ENCODE measurements around the gene SAMD4B.

SAMD4B gene, protein sequence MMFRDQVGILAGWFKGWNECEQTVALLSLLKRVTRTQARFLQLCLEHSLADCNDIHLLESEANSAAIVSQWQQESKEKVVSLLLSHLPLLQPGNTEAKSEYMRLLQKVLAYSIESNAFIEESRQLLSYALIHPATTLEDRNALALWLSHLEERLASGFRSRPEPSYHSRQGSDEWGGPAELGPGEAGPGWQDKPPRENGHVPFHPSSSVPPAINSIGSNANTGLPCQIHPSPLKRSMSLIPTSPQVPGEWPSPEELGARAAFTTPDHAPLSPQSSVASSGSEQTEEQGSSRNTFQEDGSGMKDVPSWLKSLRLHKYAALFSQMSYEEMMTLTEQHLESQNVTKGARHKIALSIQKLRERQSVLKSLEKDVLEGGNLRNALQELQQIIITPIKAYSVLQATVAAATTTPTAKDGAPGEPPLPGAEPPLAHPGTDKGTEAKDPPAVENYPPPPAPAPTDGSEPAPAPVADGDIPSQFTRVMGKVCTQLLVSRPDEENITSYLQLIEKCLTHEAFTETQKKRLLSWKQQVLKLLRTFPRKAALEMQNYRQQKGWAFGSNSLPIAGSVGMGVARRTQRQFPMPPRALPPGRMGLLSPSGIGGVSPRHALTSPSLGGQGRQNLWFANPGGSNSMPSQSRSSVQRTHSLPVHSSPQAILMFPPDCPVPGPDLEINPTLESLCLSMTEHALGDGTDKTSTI

DNA sequence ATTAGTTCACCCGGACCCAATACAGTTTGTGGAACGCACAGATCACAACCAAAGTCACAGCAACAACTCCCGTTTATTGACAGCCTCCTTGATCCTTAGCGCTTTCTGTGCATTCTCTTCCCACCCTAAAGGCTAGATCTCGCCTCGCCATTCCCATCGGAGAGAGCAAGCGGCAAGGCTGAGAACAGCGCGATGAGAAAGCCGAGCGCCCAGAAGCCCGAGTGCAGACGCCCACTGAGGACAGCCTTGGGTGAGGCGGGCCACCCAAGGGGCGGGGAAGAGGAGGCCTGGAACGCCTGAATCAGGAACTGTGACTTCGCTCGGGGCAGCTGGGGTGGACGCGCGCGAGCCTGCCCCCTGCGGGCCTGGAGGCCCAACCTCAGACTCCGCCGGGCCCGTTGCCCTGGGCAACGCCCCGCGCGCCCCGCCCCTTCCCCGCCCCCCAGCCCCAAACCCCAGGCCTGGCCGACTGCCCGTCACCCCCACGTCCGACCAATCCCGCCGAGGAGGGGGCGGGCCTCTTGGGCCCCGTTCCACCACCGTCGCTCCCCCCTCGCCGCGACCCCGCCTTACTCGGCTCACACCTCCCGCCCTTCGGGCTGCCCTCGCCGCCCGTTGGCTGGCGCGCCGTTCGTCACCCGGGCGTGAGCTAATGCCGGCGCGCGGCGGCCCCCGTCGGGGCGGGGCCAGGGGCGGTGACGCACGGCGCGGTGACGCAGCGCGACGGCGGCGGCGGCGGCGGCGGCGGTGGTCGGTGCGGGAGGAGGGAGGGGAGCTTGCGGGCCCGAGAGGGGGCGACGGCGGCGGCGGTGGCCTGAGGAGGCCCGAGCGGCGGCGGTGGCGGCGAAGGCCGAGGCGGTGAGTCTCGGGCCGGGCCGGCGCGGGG is at the start of gene SAMD4B:
Gene SAMD4B (plus strand): TSS at position 703 of the 886 bp plus-strand sequence. CDS start 14,473 bp downstream, outside the sequence.
- Histone ChIP-seq H3K4me3 (ENCODE audit: severe bottlenecking) (peak within 1 kb of the TSS; percentile 97), H3K9me3 (ENCODE audit: severe bottlenecking) (no peaks in the 10 kb centered on the region), H3K27ac (ENCODE audit: poor library complexity, severe bottlenecking) (peak within 1 kb of the TSS; percentile 56), H3K4me1 (ENCODE audit: insufficient read depth, poor library complexity, severe bottlenecking) (peaks cover 5% of the 10 kb centered on the region), H3K27me3 (ENCODE audit: insufficient read depth, poor library complexity, severe bottlenecking) (no peaks in the 10 kb centered on the region), H3K36me3 (ENCODE audit: low read depth) (peaks cover 16% of the 10 kb centered on the region)
- DNase-seq (ENCODE audit: low spot score), result peak; percentile 97
- peak; percentile 93 for ATAC-seq (ENCODE audit: low read depth)
- TF ChIP-seq CTCF (IDR thresholded peaks at IDR 0.05; ENCODE audit: poor library complexity, severe bottlenecking), result peak; percentile 96

- ATAC-seq (ENCODE audit: low read depth) (no peak), DNase-seq (ENCODE audit: low spot score) (no peak)
- H3K4me3 ChIP-seq (ENCODE audit: severe bottlenecking), result no peak overlapping the region
- no peak overlapping the region for H3K27ac ChIP-seq (ENCODE audit: poor library complexity, severe bottlenecking)
- no peak for TF ChIP-seq CTCF (IDR thresholded peaks at IDR 0.05; ENCODE audit: poor library complexity, severe bottlenecking)
- H3K4me1 ChIP-seq (ENCODE audit: insufficient read depth, poor library complexity, severe bottlenecking), result no peaks in the 10 kb centered on the region
- H3K36me3 ChIP-seq (ENCODE audit: low read depth), result no peaks in the 10 kb centered on the region
- no peaks in the 10 kb centered on the region for H3K27me3 ChIP-seq (ENCODE audit: insufficient read depth, poor library complexity, severe bottlenecking)
- H3K9me3 ChIP-seq (ENCODE audit: severe bottlenecking), result no peaks in the 10 kb centered on the region
Measured at GRCh38 chr19:39293394-39293793, 48.8 kb upstream of the SAMD4B start.

- H3K9me3 ChIP-seq (ENCODE audit: severe bottlenecking), result no peaks in the 10 kb centered on the region
- no peaks in the 10 kb centered on the region for H3K4me1 ChIP-seq (ENCODE audit: insufficient read depth, poor library complexity, severe bottlenecking)
- no peak within 1 kb of the TSS for H3K4me3 ChIP-seq (ENCODE audit: severe bottlenecking)
- H3K27me3 ChIP-seq (ENCODE audit: insufficient read depth, poor library complexity, severe bottlenecking), result no peaks in the 10 kb centered on the region
- H3K36me3 ChIP-seq (ENCODE audit: low read depth), result no peaks in the 10 kb centered on the region
- TF ChIP-seq CTCF (IDR thresholded peaks at IDR 0.05; ENCODE audit: poor library complexity, severe bottlenecking), result no peak
- peak; percentile 51; the same call in 2 of the 3 replicates for ATAC-seq (ENCODE audit: low read depth)
- no peak within 1 kb of the TSS for H3K27ac ChIP-seq (ENCODE audit: poor library complexity, severe bottlenecking)
- no peak for DNase-seq (ENCODE audit: low spot score)
Measured at GRCh38 chr19:39296055-39296645, 46.1 kb upstream of the SAMD4B start, which contains the start of gene IFNL1. IFNL1 (plus strand) TSS chr19:39296407; CDS start chr19:39296422, 15 bp downstream.

DNA sequence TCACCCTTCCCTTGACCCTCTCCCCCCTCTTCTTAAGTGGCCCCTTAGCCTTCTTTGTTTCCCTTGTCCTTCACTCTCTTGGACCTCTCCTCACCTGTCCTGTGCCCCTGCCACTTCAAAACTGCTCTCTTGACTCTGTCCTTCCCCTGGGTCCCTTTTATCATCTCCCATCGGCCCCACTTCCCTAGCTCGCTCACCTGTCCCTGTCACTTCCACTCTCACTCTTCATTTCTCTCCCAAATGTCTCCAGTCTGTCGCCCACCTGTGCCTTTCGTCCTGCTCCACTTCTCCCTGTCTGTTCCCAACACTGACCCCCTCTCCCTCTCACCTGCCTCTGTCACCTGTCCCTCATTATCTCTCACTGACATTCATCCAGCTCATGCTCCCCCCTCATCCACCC is 45.3 kb upstream of the SAMD4B start:
- H3K27me3 ChIP-seq (ENCODE audit: insufficient read depth, poor library complexity, severe bottlenecking), result no peaks in the 10 kb centered on the region
- no peaks in the 10 kb centered on the region for H3K36me3 ChIP-seq (ENCODE audit: low read depth)
- no peaks in the 10 kb centered on the region for H3K4me1 ChIP-seq (ENCODE audit: insufficient read depth, poor library complexity, severe bottlenecking)
- DNase-seq (ENCODE audit: low spot score), result no peak
- H3K27ac ChIP-seq (ENCODE audit: poor library complexity, severe bottlenecking), result no peak overlapping the region
- H3K4me3 ChIP-seq (ENCODE audit: severe bottlenecking), result no peak overlapping the region
- no peak for ATAC-seq (ENCODE audit: low read depth)
- TF ChIP-seq CTCF (IDR thresholded peaks at IDR 0.05; ENCODE audit: poor library complexity, severe bottlenecking), result no peak
- no peaks in the 10 kb centered on the region for H3K9me3 ChIP-seq (ENCODE audit: severe bottlenecking)
